GM03348 (cell line): ENCODE measurements around the gene ATG13.
A peak's percentile ranks its signal among the peaks of the same experiment; 100 is the strongest.
"Not testable (repeated sequence)": the region's sequence is repeated elsewhere in the genome, so short reads cannot be mapped to it uniquely, and the experiment has no call there.

ENCODE experiments used
- DNase-seq: peaks from one replicate; pipeline ENCODE4 v3.0.0; 2012; ENCODE audit warnings: low spot score

Gene ATG13

DNA sequence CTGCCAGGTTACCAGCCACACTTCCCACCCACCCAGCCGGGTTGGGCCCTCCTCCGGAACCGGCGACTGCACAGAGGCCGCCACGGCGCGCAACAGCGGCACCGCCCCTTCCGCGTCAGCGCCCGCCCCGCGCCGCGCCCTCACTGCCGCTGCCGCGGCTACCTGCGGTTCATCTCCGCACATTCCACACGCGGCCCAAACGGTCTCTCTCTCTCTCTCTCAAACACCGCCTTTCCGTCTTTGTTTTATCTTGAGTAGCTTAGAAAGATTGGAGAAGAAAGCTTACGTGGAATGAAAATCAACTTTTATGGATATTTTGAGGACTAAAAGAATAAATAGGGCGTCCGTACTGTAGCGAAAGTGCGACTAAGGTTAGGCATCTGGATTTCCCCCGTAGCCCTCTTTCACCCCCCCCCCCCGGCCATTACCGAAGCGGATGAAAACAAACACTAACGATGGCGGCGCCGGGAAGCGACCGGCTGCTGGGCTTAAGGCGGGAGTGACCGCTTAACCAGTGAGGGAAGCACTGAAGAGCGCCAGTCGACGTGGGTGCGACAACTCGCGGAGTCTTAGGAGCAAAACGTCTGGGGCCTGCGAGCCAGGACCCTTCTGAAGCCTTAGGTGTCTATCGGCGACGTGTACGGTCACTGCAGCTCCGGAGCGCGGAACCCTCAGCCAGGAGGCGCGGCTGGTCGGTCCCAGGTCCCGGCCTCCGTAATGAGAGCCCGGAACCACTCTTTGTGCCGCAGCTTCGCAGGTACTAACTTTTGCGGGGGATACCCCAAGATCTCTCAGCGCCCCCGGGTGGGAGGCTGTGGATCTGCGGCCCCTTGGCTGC is at the start of gene ATG13, which contains the start of gene HARBI1:
ATG13 (plus strand) TSS at position 420 of the 838 bp plus-strand sequence. CDS start 26,739 bp downstream, outside the sequence.
HARBI1 (minus strand) TSS at position 94 of the 838 bp plus-strand sequence. CDS start 990 bp downstream, outside the sequence.
- DNase-seq: peak; percentile 96

DNA sequence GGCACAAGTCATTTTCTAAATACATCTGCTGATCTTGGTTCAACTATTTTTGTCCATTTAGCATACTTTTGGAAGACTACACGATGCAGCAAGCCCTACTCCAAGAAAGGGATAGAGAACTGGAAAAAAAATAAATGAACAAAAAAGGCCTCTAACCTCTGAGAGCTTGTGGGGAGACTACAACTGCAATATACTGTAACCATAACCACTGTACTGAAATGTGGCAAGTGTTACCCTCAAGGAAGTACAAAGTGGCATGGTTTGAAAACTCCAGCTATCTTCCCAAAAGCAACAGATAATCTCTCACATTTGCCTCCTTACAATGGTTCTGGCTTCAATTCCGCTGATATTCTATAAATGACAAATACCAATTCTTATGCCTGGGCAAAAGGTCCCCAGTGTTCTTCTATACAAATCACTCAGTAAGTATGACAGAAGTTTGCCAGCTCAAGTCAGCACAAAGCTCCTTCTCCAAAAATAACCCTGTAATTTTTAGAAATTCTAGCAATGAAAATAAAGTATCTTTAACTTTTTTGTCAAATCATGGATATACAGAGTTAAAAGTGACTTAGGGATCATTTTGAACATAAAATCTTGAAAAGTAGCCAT is 46.5 kb upstream of the ATG13 start:
- no peak for DNase-seq

- no peak for DNase-seq
Measured at GRCh38 chr11:46574656-46575055, 42.7 kb upstream of the ATG13 start.

GRCh38 chr11:46577058-46577457 is 40.3 kb upstream of the ATG13 start:
- no peak for DNase-seq

DNA sequence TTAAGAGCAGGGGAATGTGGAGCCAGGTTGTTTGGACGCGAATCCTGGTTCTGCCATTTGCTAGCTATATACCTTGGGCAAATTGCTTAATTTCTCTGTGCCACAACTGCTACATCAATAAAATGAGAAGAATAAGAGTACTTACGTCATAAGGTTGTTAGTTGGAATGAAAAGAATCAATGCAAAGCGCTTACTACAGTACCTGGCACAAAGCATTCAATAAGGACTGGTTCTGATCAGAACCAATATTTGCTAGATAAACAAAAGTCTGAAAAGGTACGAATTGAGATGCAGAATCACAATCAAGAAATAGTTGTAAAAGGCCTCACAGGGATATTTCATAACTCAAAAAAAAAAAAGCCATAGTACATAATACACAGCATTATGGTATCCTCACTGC is 34.8 kb upstream of the ATG13 start:
- DNase-seq: no peak

DNA sequence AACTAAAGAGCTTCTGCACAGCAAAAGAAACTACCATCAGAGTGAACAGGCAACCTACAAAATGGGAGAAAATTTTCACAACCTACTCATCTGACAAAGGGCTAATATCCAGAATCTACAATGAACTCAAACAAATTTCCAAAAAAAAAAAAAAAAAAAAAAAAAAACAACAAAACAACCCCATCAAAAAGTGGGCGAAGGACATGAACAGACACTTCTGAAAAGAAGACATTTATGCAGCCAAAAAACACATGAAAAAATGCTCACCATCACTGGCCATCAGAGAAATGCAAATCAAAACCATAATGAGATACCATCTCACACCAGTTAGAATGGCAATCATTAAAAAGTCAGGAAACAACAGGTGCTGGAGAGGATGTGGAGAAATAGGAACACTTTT is 33.8 kb upstream of the ATG13 start:
- DNase-seq: not testable (repeated sequence)

GRCh38 chr11:46588131-46588530 is 29.2 kb upstream of the ATG13 start:
- no peak for DNase-seq

DNA sequence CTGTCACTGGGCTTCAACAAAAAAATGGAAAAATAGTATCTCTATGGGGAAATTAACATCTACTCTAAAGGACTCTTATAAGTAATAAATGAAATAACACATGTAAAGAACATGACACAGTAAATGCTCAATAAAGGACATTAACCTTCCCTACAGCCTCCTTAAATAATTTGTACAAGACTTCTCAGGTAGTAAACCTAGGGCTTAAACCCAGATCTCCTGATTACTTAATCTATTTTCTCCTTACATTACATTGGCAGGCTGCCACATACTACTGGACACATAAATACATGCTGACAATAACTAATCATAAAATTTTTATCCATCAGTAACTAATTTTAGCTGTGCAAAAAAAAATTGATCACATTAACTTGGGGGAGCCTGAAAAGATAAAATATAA is 28.4 kb upstream of the ATG13 start:
- no peak for DNase-seq

DNA sequence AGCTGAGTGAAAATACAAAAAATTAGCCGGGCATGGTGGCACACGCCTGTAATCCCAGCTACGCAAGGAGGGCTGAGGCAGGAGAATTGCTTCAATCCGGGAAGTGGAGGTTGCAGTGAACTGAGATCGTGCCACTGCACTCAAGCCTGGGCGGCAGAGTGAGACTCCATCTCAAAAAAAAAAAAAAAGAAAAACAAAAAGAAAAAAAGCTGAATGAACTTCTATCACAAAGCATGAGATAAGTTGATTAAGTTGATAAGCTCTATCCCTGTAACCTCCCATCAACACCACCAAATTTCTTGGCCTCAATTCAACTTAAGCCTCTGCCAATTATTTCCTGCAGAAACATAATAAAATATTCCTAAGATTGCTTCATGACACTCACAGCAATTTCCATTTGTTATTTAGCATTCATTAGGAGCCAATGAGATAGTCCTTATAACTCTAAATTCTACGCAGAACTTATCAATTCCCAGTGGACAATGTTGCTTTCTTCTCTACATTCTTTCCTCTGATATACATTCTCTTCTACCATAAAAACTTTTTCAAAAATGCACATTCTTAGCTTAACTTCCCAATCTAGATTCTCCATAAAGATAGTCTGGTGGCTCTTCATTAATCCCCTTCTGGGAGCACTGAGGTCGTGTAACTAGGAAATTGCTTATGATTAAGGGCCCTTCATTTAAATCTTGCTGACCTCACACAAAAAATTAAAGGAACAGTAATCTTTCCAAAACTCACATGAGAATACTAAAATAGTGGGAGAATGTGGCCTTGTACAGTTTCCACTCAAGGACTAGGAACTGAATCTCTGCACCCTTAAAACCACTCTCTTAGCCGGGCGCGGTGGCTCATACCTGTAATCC is 26.4 kb upstream of the ATG13 start:
- DNase-seq: no peak

- DNase-seq: peak; percentile 88
Measured at GRCh38 chr11:46593550-46594373, 23.6 kb upstream of the ATG13 start, which contains the start of gene AMBRA1. Gene AMBRA1 (minus strand): TSS chr11:46594023. CDS start chr11:46548380, 45,643 bp downstream.

DNA sequence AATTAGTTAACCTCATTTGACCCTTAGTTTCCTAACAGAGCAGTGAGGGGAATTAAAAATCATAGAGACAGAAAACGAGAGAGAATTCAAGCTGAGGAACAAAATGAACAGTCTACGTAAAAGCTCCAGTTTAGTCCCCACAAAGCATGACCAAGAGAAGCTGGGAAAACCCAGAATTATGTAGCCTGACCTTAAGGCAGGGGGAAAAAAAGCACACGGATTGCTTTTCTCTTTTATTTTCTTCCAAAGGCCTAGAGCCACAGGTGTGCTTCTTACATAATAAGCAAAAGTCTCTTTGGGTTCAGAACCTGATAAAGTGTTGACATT is 23.0 kb upstream of the ATG13 start:
- DNase-seq: no peak

GRCh38 chr11:46594785-46595184 is 22.6 kb upstream of the ATG13 start:
- DNase-seq: no peak

DNA sequence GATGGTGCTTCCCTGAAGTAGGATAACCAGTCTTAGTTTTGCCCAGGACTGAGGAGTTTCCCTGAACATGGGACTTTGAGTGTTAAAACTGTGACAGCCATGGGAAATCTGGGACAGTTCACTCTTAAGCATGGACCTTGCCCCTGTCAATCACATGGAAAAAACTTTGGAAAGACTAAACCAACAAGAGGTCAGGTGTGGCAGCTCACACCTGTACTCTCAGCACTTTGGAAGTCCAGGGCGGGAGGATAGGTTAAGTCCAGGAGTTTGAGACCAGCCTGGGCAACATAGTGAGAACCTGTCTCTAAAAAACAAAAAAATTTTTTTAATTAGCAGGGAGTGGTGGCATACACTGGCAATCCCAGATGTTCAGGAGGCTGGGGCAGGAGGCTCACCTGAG is 20.2 kb upstream of the ATG13 start:
- DNase-seq: no peak

GRCh38 chr11:46597609-46598219 is 19.6 kb upstream of the ATG13 start:
- DNase-seq: no peak

GRCh38 chr11:46599340-46600193 is 17.8 kb upstream of the ATG13 start:
- DNase-seq: no peak

GRCh38 chr11:46600194-46600960 is 17.0 kb upstream of the ATG13 start:
- DNase-seq: no peak

DNA sequence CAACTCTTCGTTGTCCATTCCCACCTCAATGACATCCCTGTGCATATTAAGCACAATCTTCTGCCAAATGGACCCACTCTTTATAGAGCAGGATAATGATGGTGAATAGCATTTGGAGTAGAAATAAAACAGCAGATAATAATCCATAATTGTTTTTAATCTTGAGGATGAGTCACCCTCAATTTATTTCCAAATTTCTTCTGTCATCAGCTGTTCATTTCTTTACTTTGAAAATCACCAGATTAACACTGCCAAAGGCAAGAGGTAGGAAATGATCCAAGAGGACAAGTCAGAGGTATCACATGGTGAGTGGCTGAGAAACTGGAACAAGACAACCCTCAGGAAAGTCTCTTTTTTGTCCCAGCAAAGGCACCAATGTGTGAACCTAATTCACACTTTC is 16.2 kb upstream of the ATG13 start:
- DNase-seq: peak; percentile 37

GRCh38 chr11:46603704-46604308 is 13.5 kb upstream of the ATG13 start:
- no peak for DNase-seq

GRCh38 chr11:46604796-46605195 is 12.6 kb upstream of the ATG13 start:
- DNase-seq: no peak
